Stimulated activated CD4-positive, alpha-beta T cell treated with anti-CD3 and anti-CD28 coated beads, Interleukin-12 subunit alpha, Interleukin-12 subunit beta, amount 100 ng/mL, for 48 hours (primary cell): Measurements from ENCODE around the gene CHMP3.

ENCODE experiments used
- DNase-seq, 3 donors: peaks; one replicate each; pipeline ENCODE4 v3.0.0-alpha.2; 2020; ENCODE audit warnings: low read depth in 2 of 3, low spot score in 1 of 3

Gene CHMP3

DNA sequence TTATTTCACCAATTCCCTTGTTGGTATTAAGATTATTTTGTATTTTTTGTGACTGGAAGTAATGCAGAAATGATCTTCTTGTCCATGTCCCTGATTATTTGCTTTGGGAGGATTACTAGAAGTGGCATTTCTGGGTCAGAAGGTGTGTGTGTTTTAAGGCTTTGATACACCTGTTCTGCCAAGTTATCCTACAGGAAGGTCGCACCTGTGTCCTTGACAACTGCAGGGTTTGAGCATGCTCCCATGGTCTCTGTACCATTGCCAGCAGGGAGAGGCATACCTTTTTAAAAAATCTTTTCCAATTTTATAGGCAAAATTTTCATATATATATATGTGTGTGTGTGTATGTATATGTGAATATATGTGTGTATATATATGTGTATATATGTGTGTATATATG, 92.4 kb downstream of the CHMP3 start:
- no peak for DNase-seq

DNA sequence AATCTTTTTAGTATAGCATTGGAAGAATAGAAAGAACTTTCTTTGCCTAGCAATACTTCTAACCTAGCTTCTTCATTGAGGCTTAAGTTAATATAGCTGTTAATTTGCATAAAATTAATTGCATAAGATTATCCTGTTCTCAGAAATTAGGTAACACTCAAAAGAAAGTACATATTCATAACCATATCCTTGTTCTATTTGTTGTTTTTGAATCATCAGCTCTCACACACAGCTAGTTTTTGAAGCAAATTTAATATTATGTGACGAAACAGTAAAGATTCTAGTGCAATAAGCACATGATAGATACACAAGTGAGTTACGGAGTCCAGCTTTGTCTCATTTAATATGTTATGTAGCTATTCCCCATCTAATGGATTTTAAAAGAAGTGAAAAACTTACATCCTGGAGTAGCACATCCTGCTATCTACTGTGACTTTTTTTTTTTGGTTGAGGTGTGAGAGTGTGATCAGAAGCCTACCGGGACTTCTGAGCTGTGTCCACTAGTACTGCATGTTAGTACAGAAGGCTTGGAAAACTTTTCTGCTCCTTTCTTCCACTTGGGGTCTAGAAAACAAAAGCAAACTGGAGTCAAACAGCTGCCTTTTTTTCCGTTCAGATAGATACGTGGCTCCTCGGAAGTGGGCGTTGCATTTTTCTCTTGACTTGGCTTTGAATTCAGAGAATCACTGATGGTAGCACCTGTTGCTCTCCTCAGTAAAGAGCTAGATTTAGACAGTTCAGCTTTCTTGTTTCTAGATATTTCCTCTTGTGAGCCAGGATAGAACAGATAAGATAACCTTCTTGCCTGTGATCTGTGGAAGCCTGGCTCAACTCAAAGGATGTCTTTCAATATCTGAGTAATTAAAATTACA, 94.8 kb downstream of the CHMP3 start:
- DNase-seq, result peak in 1 of 3 donors; percentile 13

DNA sequence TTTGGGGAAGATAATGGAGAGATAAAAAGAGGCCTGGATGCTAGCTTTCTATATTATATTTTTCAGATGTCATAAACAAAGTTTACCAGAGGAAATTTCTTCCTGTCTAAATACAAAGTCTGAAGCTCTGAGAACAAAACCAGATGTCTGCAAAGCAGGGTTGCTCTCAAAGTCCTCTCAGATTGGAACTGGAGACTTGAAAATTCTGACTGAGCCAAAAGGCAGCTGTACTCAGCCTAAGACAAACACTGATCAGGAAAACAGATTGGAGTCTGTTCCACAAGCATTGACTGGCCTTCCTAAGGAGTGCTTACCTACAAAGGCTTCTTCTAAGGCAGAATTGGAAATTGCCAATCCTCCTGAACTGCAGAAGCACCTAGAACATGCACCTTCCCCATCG, 96.9 kb downstream of the CHMP3 start:
- DNase-seq, result no peak

DNA sequence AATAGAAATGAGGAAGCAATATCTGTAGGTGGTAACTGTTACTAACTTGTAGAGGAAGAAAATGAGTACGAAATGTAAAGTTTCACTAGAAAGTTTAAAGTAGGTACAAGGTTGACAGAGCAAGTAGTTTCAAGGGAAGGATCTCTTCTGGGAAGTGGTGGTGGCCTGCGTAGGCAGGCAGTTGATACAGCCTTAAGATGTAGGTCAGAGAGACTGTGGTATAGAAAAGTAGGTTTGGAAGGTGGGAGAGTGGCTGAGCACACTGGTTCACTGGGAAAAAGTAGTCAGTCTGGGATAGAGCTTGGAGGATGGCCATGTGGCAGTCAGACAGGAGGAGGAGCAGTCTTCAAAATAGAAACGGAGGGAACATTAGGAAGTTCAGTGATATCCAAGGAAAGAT, 98.6 kb downstream of the CHMP3 start:
- DNase-seq, result no peak

DNA sequence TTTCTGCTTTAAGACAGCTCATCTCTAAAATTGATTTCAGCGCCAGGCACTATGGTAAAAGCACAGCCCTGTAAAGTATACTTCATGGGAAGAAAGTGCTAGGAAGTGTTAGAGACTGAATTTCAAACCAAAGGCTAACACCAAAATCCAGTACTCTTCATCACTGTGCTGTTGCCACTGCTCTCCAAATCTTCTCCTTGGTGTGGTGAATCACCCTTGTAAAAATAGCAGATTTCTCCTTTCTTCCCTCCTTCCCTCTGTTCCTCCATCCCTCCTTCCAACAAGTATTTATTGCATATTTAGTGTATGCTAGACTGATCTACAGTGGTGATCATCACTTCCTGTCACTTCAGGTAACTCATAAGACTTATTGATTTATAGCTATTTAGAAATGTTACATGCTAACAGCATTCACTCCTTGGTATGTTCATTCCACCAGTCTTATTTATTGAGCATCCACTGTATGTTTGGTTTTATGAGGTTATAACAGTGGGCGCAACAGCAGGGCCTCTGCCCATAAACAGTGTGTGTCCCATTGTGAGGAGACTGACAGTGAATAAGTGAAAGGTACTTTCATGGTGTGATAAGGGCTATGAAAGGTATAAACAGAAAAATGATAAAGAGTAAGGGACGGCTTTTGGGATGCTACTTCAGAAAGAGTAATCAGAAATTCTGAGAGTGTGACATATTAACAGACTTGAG, 102.0 kb downstream of the CHMP3 start:
- DNase-seq, result no peak

DNA sequence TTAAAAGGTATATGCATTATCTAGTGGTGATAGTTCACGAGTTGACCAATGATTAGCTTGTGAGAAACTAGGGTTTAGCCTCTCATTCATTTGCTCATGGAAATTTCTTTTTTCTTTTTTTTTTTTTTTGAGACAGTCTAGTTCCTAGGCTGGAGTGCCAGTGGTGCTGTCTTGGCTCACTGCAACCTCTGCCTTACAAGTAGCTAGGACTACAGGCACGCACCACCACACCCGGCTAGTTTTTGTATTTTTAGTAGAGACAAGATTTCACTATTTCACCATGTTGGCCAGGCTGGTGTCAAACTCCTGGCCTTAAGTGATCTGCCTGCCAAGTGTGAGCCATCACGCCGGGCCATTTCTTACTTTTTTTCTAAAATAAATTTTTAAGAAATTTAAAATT, 108.1 kb downstream of the CHMP3 start:
- no peak for DNase-seq

DNA sequence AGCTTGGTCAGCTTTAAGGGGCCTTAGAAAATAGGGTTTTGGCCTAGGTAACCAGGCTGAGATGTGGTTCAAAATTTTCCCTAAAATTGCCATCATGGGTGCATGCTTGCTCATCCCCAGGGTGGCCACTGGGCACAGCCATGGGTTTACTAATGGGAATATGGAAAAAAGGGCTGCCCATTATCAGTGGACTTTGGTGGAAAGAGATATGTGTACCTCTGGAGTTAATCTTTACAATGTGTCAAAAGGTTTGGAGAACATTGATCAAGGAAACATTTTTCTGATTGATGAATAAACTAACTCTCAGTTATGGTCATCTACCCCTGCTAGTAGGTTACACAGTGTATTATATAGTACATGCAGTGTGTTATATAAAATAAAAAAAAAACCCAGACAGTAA, 109.0 kb downstream of the CHMP3 start:
- no peak for DNase-seq

DNA sequence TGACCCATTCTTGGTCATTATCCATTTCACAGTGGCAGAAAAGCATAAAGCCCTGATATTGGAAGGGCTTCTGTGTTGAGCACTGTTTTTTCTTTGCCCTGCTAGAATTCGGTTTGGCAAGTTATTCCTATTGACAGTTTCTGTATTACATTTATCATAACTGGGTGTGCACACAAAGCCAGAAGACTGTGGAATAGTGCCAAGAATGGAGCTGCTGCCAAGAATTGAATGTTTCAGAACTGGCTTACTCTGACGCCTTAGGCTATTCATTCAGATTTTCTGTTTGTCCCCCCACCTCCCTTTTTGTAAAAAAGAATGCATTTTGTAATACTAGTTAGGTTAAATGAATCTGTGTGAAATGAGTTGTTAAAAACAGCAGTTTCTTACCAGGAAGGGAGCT, 109.4 kb downstream of the CHMP3 start:
- DNase-seq, result no peak
